Measurements from ENCODE around the gene MRPL37. TPM values are rescaled to one million over a fixed set of nuclear protein-coding genes. Genes with fewer than 3 reads are reported as not detected.
A peak's percentile ranks its signal among the peaks of the same experiment; 100 is the strongest.

MRPL37 gene
- total and polyA plus RNA-seq, 2 of the 8 experiments (the other 6 are each of a cell fraction or from before 2014, with no cell fraction given): 45.5 to 126 TPM

DNA sequence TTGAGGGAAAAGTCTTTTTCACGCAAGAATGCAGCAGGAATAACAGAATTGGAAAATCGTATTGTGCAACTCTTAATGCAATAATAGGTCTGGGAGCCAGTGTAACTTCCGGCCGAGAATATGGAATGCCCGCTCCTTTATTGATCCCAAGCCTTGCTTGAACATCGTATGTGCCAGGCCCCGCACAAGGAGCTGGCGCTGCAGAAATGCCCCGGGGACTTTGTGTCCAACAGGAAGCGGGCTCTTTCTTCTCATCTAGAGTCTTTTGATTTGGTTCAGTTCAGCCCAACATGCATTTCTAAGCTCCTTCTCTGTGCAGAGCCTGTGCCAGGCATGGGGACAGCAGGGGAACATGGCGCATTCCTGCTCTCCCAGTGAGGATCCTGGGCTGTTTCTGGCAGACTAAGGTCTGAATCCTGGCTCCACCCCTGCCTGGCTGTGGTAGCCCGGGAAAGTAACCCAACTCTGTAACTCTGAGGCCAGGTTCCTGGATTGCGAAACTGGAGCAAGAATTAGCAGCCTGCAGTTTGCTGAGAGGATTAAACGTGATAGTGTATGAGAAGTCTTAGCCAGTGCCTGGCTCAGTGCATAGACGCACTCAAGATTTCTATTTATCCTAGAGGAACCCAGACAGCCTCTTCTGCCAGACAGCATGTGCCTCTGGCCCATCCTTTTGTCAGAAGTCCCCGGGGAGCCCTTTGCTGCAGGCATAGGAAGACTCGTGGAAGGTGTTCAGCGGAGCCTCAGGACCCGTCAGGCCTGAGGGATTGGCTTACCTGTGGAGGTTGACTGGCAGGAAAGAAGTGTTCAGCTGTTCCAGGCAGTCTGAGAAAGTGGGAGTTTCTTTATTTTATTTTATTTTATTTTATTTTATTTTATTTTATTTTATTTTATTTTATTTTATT, 46.2 kb upstream of the MRPL37 start:
- H4K8ac ChIP-seq (ENCODE audit: extremely low read depth, insufficient read depth, low read length): no peak overlapping the region
- 0 out of 2 replicates have a peak overlapping the region, but pooled peaks have one; percentile 3 for H2BK20ac ChIP-seq (ENCODE audit: low read length)
- H3K18ac ChIP-seq (ENCODE audit: extremely low read depth, low read length): no peak overlapping the region
- no peak overlapping the region for H2AK5ac ChIP-seq (ENCODE audit: low read depth, low read length)
- no peaks in the 10 kb centered on the region for H3K36me3 ChIP-seq (ENCODE audit: control insufficient read depth in 2 of 4, insufficient read depth in 4 of 4, low read length in 3 of 4)
- H3K4me2 ChIP-seq (ENCODE audit: insufficient read depth in 1 of 2, low read depth in 2 of 2, low read length in 2 of 2): no peak overlapping the region; a peak in 1 of 4 replicates
- POLR2A ChIA-PET (ENCODE audit: partially characterized antibody): interaction anchor here (1.0 to 1.5 kb wide), 4 partner anchors 8 to 211 kb away, joined by 3 to 4 read pairs (median 4); no protein-coding TSS in a partner anchor
- H3K4me1 ChIP-seq (replicated peaks in 1 of 4; ENCODE audit: control insufficient read depth in 3 of 4, insufficient read depth in 4 of 4, low read length in 3 of 4): no peaks in the 10 kb centered on the region; a peak in 2 of 7 replicates
- CTCF ChIA-PET (ENCODE audit: partially characterized antibody): interaction anchor here (0.7 to 2.8 kb wide), 12 partner anchors 9 to 33 kb away, joined by 3 to 16 read pairs (median 4); no protein-coding TSS in a partner anchor
- no peak overlapping the region for H4K5ac ChIP-seq (ENCODE audit: insufficient read length, low read depth, low read length)
- H2BK12ac ChIP-seq (ENCODE audit: low read depth, low read length): no peak overlapping the region
- H3K4ac ChIP-seq (replicated peaks; ENCODE audit: insufficient read length, low read depth, low read length): no peak overlapping the region
- no peak overlapping the region for H3K27ac ChIP-seq (ENCODE audit: low read depth, low read length)
- H3K23ac ChIP-seq (ENCODE audit: insufficient read length): no peak overlapping the region
- H3K9ac ChIP-seq (replicated peaks in 1 of 4; ENCODE audit: extremely low read depth in 1 of 4, low read depth in 3 of 4, low read length in 3 of 4): no peak overlapping the region
- H2BK120ac ChIP-seq (replicated peaks; ENCODE audit: low read depth, low read length): no peak overlapping the region
- H3K14ac ChIP-seq (ENCODE audit: insufficient read length): no peak overlapping the region
- H4K91ac ChIP-seq (replicated peaks; ENCODE audit: insufficient read length, low read length): no peak overlapping the region
- DNase-seq (ENCODE audit: low read depth in 1 of 2, low spot score in 2 of 2) (peak in 1 of 2 experiments; percentile 66), FAIRE-seq (peak; percentile 52)
- no peak overlapping the region for H3K56ac ChIP-seq (replicated peaks; ENCODE audit: insufficient read length, low read depth, low read length)
- no peaks in the 10 kb centered on the region; the same call in 1 of the 2 replicates for H3K23me2 ChIP-seq (ENCODE audit: low read depth, low read length)
- H3K9me3 ChIP-seq (ENCODE audit: insufficient read depth in 2 of 2, low read depth in 1 of 2, low read length in 1 of 2): no peaks in the 10 kb centered on the region
- peak overlapping the region; percentile 88; the same call in 1 of the 2 replicates for H2BK15ac ChIP-seq (ENCODE audit: low read length)
- H2AFZ ChIP-seq (ENCODE audit: low read length): 0 out of 2 replicates have a peak overlapping the region, but pooled peaks have one; percentile 15
- H3K79me2 ChIP-seq (ENCODE audit: control insufficient read depth in 1 of 2, insufficient read depth in 2 of 2, low read length in 2 of 2): no peaks in the 10 kb centered on the region
- no peak overlapping the region for H2BK5ac ChIP-seq (ENCODE audit: low read depth, low read length)
- H4K20me1 ChIP-seq (replicated peaks in 1 of 2; ENCODE audit: control insufficient read depth in 1 of 2, insufficient read depth in 2 of 2, low read length in 2 of 2): no peaks in the 10 kb centered on the region
- WGBS, 2 experiments (ENCODE audit: extremely low coverage in 1 of 2, insufficient coverage in 1 of 2, insufficient read length in 1 of 2, insufficient replicate concordance in 2 of 2, low coverage in 1 of 2, low lambda C conversion rate in 2 of 2, missing lambda C conversion rate in 1 of 2): 76% methylated on average over 18 of the region's 19 CpGs; no CpG with 5 or more reads in 1 of the 2 experiments
- H3K79me1 ChIP-seq (ENCODE audit: low read depth, low read length): no peaks in the 10 kb centered on the region; the same call in 1 of the 2 replicates
- H3K27me3 ChIP-seq (replicated peaks in 1 of 4; ENCODE audit: control insufficient read depth in 3 of 4, extremely low read depth in 1 of 4, insufficient read depth in 3 of 4, low read length in 3 of 4): no peaks in the 10 kb centered on the region
- H3K4me3 ChIP-seq (ENCODE audit: extremely low read depth in 1 of 4, insufficient read depth in 2 of 4, low read depth in 3 of 4, low read length in 4 of 4): no peak overlapping the region
- no peak for TF ChIP-seq SUZ12 (IDR thresholded peaks at IDR 0.05; ENCODE audit: low read length)
- TF ChIP-seq RXRA (IDR thresholded peaks at IDR 0.05; ENCODE audit: insufficient read depth, low read depth, low read length): no peak
- TF ChIP-seq ZNF274 (IDR thresholded peaks at IDR 0.05; ENCODE audit: borderline replicate concordance, extremely low read depth, low read length): no peak
- TF ChIP-seq ASH2L (IDR thresholded peaks at IDR 0.05; ENCODE audit: low read length): no peak
- TF ChIP-seq GTF2F1 (IDR thresholded peaks at IDR 0.05; ENCODE audit: borderline replicate concordance, low read depth, low read length): no peak
- TF ChIP-seq, protein P1, sequence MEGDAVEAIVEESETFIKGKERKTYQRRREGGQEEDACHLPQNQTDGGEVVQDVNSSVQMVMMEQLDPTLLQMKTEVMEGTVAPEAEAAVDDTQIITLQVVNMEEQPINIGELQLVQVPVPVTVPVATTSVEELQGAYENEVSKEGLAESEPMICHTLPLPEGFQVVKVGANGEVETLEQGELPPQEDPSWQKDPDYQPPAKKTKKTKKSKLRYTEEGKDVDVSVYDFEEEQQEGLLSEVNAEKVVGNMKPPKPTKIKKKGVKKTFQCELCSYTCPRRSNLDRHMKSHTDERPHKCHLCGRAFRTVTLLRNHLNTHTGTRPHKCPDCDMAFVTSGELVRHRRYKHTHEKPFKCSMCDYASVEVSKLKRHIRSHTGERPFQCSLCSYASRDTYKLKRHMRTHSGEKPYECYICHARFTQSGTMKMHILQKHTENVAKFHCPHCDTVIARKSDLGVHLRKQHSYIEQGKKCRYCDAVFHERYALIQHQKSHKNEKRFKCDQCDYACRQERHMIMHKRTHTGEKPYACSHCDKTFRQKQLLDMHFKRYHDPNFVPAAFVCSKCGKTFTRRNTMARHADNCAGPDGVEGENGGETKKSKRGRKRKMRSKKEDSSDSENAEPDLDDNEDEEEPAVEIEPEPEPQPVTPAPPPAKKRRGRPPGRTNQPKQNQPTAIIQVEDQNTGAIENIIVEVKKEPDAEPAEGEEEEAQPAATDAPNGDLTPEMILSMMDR (IDR thresholded peaks at IDR 0.05; ENCODE audit: control extremely low read depth in 1 of 3, insufficient read depth in 1 of 3, low read depth in 1 of 3, low read length in 3 of 3): no peak
- TF ChIP-seq TCF12 (IDR thresholded peaks at IDR 0.05; ENCODE audit: low read depth, low read length): no peak
- no peak for TF ChIP-seq CBX8 (IDR thresholded peaks at IDR 0.05; ENCODE audit: borderline replicate concordance, low read depth, low read length)
- TF ChIP-seq CHD1 (IDR thresholded peaks at IDR 0.05; ENCODE audit: low read depth, low read length): no peak

Measured in H1 (cell line).